ENCODE measurements around the gene ZFR2. TPM values are rescaled to one million over a fixed set of nuclear protein-coding genes. Genes with fewer than 3 reads are reported as not detected.

ZFR2 gene
- total and polyA plus RNA-seq, 2 of the 8 experiments (the other 6 are each of a cell fraction or from before 2014, with no cell fraction given): 14.5 to 28.4 TPM

DNA sequence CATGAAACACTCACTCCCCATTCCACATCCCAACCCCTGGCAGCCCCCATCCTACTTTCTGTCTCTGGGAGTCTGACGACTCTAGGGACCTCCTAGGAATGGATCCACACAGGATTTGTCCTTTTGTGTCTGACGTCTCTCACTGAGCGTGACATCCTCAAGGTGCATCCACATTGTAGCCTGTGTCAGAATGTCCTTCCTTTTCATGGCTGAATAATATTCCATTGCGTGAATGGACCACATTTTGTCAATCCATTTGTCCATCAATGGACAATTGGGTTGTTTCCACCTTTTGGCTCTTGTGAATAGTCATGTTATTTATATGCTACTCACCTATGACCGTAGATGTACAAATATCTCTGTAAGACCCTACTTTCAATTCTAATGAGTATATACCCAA, 47.2 kb upstream of the ZFR2 start:
- Histone ChIP-seq H3K23me2 (ENCODE audit: low read depth, low read length) (no peaks in the 10 kb centered on the region), H4K91ac (replicated peaks; ENCODE audit: insufficient read length, low read length) (no peak overlapping the region), H3K4ac (replicated peaks; ENCODE audit: insufficient read length, low read depth, low read length) (no peak overlapping the region), H4K8ac (ENCODE audit: extremely low read depth, insufficient read depth, low read length) (no peak overlapping the region), H3K4me3 (ENCODE audit: extremely low read depth in 1 of 4, insufficient read depth in 2 of 4, low read depth in 3 of 4, low read length in 4 of 4) (no peak overlapping the region), H2BK20ac (ENCODE audit: low read length) (no peak overlapping the region), H3K36me3 (ENCODE audit: control insufficient read depth in 2 of 4, insufficient read depth in 4 of 4, low read length in 3 of 4) (peaks cover 10 to 36% (median 28%) of the 10 kb centered on the region in 4 experiments; a peak in 7 of 8 replicates), H3K18ac (ENCODE audit: extremely low read depth, low read length) (no peak overlapping the region), H4K20me1 (replicated peaks in 1 of 2; ENCODE audit: control insufficient read depth in 1 of 2, insufficient read depth in 2 of 2, low read length in 2 of 2) (no peaks in the 10 kb centered on the region), H3K79me2 (ENCODE audit: control insufficient read depth in 1 of 2, insufficient read depth in 2 of 2, low read length in 2 of 2) (no peaks in the 10 kb centered on the region), H3K4me1 (replicated peaks in 1 of 4; ENCODE audit: control insufficient read depth in 3 of 4, insufficient read depth in 4 of 4, low read length in 3 of 4) (no peaks in the 10 kb centered on the region), H3K9me3 (ENCODE audit: insufficient read depth in 2 of 2, low read depth in 1 of 2, low read length in 1 of 2) (peaks cover 4% of the 10 kb centered on the region in 2 experiments; a peak in 1 of 4 replicates), H3K56ac (replicated peaks; ENCODE audit: insufficient read length, low read depth, low read length) (no peak overlapping the region), H2AFZ (ENCODE audit: low read length) (no peak overlapping the region), H3K27me3 (replicated peaks in 1 of 4; ENCODE audit: control insufficient read depth in 3 of 4, extremely low read depth in 1 of 4, insufficient read depth in 3 of 4, low read length in 3 of 4) (no peaks in the 10 kb centered on the region), H2BK120ac (replicated peaks; ENCODE audit: low read depth, low read length) (no peak overlapping the region), H3K14ac (ENCODE audit: insufficient read length) (no peak overlapping the region), H4K5ac (ENCODE audit: insufficient read length, low read depth, low read length) (no peak overlapping the region), H2BK15ac (ENCODE audit: low read length) (no peak overlapping the region), H3K4me2 (ENCODE audit: insufficient read depth in 1 of 2, low read depth in 2 of 2, low read length in 2 of 2) (no peak overlapping the region), H3K79me1 (ENCODE audit: low read depth, low read length) (no peaks in the 10 kb centered on the region), H2BK12ac (ENCODE audit: low read depth, low read length) (no peak overlapping the region), H2BK5ac (ENCODE audit: low read depth, low read length) (no peak overlapping the region), H3K9ac (replicated peaks in 1 of 4; ENCODE audit: extremely low read depth in 1 of 4, low read depth in 3 of 4, low read length in 3 of 4) (no peak overlapping the region), H3K23ac (ENCODE audit: insufficient read length) (no peak overlapping the region), H3K27ac (ENCODE audit: low read depth, low read length) (no peak overlapping the region), H2AK5ac (ENCODE audit: low read depth, low read length) (no peak overlapping the region)
- POLR2A ChIA-PET (ENCODE audit: partially characterized antibody): no interaction called here
- CTCF ChIA-PET (ENCODE audit: partially characterized antibody): no interaction called here
- FAIRE-seq (peak; percentile 75), DNase-seq (ENCODE audit: low read depth in 1 of 2, low spot score in 2 of 2) (no peak)
- WGBS, 2 experiments (ENCODE audit: extremely low coverage in 1 of 2, insufficient coverage in 1 of 2, insufficient read length in 1 of 2, insufficient replicate concordance in 2 of 2, low coverage in 1 of 2, low lambda C conversion rate in 2 of 2, missing lambda C conversion rate in 1 of 2): 93% methylated on average over 5 of the region's 5 CpGs; no CpG with 5 or more reads in 1 of the 2 experiments
- TF ChIP-seq SRF (IDR thresholded peaks at IDR 0.05; ENCODE audit: low read depth, low read length) (no peak), TBP (IDR thresholded peaks at IDR 0.05; ENCODE audit: low read depth, low read length) (no peak), EGR1 (IDR thresholded peaks at IDR 0.05; ENCODE audit: borderline replicate concordance, low read depth, low read length) (no peak), NRF1 (IDR thresholded peaks at IDR 0.05; ENCODE audit: low read depth, low read length) (no peak), BCL11A (IDR thresholded peaks at IDR 0.05; ENCODE audit: low read depth in 2 of 2, low read length in 2 of 2) (no peak), SP1 (IDR thresholded peaks at IDR 0.05; ENCODE audit: low read depth, low read length) (no peak), JUND (IDR thresholded peaks at IDR 0.05; ENCODE audit: low read length) (no peak), CBX5 (IDR thresholded peaks at IDR 0.05; ENCODE audit: low read depth, low read length) (no peak)
- TF ChIP-seq, protein P1, sequence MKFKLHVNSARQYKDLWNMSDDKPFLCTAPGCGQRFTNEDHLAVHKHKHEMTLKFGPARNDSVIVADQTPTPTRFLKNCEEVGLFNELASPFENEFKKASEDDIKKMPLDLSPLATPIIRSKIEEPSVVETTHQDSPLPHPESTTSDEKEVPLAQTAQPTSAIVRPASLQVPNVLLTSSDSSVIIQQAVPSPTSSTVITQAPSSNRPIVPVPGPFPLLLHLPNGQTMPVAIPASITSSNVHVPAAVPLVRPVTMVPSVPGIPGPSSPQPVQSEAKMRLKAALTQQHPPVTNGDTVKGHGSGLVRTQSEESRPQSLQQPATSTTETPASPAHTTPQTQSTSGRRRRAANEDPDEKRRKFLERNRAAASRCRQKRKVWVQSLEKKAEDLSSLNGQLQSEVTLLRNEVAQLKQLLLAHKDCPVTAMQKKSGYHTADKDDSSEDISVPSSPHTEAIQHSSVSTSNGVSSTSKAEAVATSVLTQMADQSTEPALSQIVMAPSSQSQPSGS (IDR thresholded peaks at IDR 0.05; ENCODE audit: low read length): no peak
- TF ChIP-seq, protein P2, sequence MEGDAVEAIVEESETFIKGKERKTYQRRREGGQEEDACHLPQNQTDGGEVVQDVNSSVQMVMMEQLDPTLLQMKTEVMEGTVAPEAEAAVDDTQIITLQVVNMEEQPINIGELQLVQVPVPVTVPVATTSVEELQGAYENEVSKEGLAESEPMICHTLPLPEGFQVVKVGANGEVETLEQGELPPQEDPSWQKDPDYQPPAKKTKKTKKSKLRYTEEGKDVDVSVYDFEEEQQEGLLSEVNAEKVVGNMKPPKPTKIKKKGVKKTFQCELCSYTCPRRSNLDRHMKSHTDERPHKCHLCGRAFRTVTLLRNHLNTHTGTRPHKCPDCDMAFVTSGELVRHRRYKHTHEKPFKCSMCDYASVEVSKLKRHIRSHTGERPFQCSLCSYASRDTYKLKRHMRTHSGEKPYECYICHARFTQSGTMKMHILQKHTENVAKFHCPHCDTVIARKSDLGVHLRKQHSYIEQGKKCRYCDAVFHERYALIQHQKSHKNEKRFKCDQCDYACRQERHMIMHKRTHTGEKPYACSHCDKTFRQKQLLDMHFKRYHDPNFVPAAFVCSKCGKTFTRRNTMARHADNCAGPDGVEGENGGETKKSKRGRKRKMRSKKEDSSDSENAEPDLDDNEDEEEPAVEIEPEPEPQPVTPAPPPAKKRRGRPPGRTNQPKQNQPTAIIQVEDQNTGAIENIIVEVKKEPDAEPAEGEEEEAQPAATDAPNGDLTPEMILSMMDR (IDR thresholded peaks at IDR 0.05; ENCODE audit: control extremely low read depth in 1 of 3, insufficient read depth in 1 of 3, low read depth in 1 of 3, low read length in 3 of 3): no peak

Data from H1 (cell line).